ENCODE measurements around the gene ALLC. TPM values are rescaled to one million over a fixed set of nuclear protein-coding genes. Genes with fewer than 3 reads are reported as not detected.

Gene ALLC
- total RNA-seq, 4 donors from 2014 or later = not detected

DNA sequence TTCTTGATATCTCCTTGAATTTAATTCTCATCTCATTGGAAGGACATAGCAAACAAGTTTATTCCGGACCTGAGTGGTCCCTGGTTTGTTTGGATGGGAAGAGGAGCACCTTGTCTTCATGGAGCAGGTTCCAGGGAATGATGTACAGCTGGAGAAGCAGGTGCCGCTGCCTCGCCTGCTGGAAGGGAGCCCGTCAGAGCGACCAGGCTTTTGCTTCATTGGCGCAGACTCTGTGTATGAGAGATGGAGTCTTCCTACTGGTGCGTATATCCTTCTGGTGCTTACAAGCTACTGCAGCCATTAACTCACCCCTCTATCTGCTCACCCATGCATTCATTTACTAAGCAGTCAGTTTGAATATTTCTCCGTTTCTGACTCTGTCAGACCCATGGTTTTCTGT is 11.6 kb upstream of the ALLC start:
- TF ChIP-seq, protein P1, sequence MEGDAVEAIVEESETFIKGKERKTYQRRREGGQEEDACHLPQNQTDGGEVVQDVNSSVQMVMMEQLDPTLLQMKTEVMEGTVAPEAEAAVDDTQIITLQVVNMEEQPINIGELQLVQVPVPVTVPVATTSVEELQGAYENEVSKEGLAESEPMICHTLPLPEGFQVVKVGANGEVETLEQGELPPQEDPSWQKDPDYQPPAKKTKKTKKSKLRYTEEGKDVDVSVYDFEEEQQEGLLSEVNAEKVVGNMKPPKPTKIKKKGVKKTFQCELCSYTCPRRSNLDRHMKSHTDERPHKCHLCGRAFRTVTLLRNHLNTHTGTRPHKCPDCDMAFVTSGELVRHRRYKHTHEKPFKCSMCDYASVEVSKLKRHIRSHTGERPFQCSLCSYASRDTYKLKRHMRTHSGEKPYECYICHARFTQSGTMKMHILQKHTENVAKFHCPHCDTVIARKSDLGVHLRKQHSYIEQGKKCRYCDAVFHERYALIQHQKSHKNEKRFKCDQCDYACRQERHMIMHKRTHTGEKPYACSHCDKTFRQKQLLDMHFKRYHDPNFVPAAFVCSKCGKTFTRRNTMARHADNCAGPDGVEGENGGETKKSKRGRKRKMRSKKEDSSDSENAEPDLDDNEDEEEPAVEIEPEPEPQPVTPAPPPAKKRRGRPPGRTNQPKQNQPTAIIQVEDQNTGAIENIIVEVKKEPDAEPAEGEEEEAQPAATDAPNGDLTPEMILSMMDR (IDR thresholded peaks at IDR 0.05; ENCODE audit: low read depth) = no peak

GRCh38 chr2:3647246-3647645 is 10.8 kb upstream of the ALLC start:
- TF ChIP-seq, protein P1 (IDR thresholded peaks at IDR 0.05; ENCODE audit: low read depth) = no peak

- TF ChIP-seq, protein P1 (IDR thresholded peaks at IDR 0.05; ENCODE audit: low read depth) = no peak
Measured at GRCh38 chr2:3647831-3648651, 10.0 kb upstream of the ALLC start.

DNA sequence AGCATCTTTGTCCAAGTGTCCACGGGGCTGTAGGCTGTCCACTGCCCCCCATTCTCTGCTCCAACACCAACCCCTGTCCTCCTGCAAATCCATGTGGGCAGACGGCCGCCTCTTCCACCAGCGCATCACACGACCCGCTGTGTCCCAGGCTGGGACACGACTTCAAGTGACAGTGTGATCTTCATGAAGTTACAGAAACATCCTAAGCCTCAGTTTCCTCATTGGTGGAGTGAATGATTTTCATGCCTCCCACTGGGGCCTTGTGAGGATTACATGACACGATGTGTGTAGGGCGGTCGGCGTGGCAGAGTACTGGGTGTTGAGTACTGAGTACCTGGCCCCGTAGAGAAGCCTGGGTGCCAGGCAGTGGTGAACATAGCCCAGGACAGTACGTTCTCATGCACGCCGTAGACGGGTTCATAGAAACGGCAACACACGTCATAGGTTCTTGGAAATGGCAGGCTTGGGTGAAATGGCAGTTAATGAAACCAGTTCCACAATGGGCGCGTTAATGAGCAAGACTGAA is 9.3 kb upstream of the ALLC start:
- TF ChIP-seq, protein P1 (IDR thresholded peaks at IDR 0.05; ENCODE audit: low read depth) = no peak

GRCh38 chr2:3649581-3649980 is 8.4 kb upstream of the ALLC start:
- TF ChIP-seq, protein P1 (IDR thresholded peaks at IDR 0.05; ENCODE audit: low read depth) = no peak

DNA sequence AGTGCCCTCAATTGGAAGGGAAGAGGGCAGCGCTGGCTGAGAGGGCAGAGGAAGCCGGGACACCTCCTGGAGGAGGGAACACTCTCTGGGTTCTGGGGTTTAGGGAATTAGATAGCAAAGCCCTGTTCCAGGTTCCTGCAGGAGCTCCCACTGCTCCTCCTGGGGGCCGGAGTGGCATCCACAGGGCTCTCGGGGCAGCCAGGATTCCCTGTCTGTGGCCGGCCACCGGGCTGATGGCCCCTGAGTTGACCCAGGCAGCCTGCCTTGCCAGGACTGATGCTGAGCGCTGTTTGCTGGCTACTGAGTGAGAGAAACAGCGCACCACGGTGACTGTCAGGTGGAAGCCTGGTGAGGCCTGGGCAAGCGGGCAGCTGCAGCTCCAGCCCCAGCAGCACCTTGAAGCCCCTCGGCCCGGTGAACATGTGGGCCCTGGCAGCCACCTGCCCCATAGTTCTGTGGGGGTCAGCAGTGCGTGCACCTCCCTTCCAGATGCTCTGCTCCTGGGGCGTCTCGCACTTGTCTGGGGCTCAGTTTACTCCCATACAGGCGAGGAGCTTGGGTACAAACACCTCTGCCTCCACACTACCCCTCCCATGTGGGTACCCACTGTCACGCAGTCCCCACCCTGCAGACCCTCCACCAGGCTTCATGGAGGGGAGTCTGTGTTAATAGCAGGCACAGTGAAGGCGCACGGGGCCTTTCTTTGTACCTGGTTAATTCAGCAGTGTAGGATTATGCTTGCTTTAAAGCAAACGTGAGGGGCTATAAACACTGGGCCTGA is 7.7 kb upstream of the ALLC start:
- TF ChIP-seq, protein P1 (IDR thresholded peaks at IDR 0.05; ENCODE audit: low read depth) = no peak
